HepG2 (cell line): ENCODE results near the gene GRM7. TPM values are rescaled to one million over a fixed set of nuclear protein-coding genes. Genes with fewer than 3 reads are reported as not detected.

Experiments
- ATAC-seq: fragments of 200-7000 bp; cut with Tn5 transposase; 3 replicates; pipeline ENCODE4 v1.9.1; 2020; ENCODE audit warnings: mild to moderate bottlenecking, moderate library complexity
- BruUV-seq: library from RNA; stranded (reverse); fragments of 400-500 nt; replicated peaks from 2 replicates; lab custom pipeline; 2021; lab: Mats Ljungman, UMichigan
- CTCF ChIA-PET: fragments of 300-600 bp; formaldehyde crosslinking; extraction: SDS; loops from one replicate; lab custom pipeline; 2021; ENCODE audit warnings: low total read pairs, inconsistent platforms, low intra/inter-chr PET ratio; lab: Yijun Ruan, JAX
- POLR2A ChIA-PET: fragments of 350-600 bp; sonication (Branson Sonifier 250); formaldehyde crosslinking; loops from one replicate; lab custom pipeline; 2020; ENCODE audit warnings: antibody characterized with exemption, inconsistent platforms; lab: Yijun Ruan, JAX
- DNase-seq: peaks from one replicate; pipeline ENCODE4 v3.0.0-alpha.2; 2015; ENCODE audit warnings: low spot score
- FAIRE-seq: peaks from 3 replicates; lab custom pipeline; 2011; peaks lifted over from hg19 to GRCh38; lab: Jason Lieb, UNC
- H2AFZ ChIP-seq: one replicate; pipeline ENCODE4 v1.6.1; 2011; ENCODE audit warnings: low read length, inconsistent platforms
- H3K27ac ChIP-seq: fragments of 300-600 bp; 3 replicates; pipeline ENCODE4 v1.8.0; 2011; ENCODE audit warnings: mixed run types, mild to moderate bottlenecking, mixed read lengths, low read length, inconsistent platforms; ENCODE audit not compliant: insufficient read depth; ENCODE audit errors: extremely low read length
- H3K27me3 ChIP-seq, 2 experiments: fragments of 200-600 bp in 1 of 2; 2 replicates in 1 of 2; 3 replicates in 1 of 2; pipeline versions ENCODE4 v1.6.0 to v1.8.0; 2011; ENCODE audit warnings: low read length in 2 of 2, mild to moderate bottlenecking in 2 of 2, moderate library complexity in 2 of 2, inconsistent platforms in 1 of 2; ENCODE audit not compliant: insufficient read depth in 2 of 2, control insufficient read depth in 1 of 2
- H3K36me3 ChIP-seq, 2 experiments: fragments of 200-600 bp in 1 of 2; replicated peaks in 1 of 2; 2 replicates in 1 of 2; 3 replicates in 1 of 2; pipeline versions ENCODE4 v1.5.1 to v1.8.0; 2011; ENCODE audit warnings: low read length in 2 of 2, inconsistent platforms in 1 of 2; ENCODE audit not compliant: insufficient read depth in 2 of 2, control insufficient read depth in 1 of 2
- H3K4me1 ChIP-seq: 2 replicates; pipeline ENCODE4 v1.5.1; 2012; ENCODE audit warnings: low read length, inconsistent platforms; ENCODE audit not compliant: insufficient read depth
- H3K4me2 ChIP-seq: 2 replicates; pipeline ENCODE4 v1.6.0; 2011; ENCODE audit warnings: low read depth, low read length, inconsistent platforms
- H3K4me3 ChIP-seq, 3 experiments: fragments of 200-600 bp in 1 of 3; sonication (generic), shearing (Covaris generic) in 1 of 3; replicated peaks in 1 of 3; 2 replicates each; pipeline ENCODE4 v1.5.1; 2011 to 2016; ENCODE audit warnings: low read length in 3 of 3, inconsistent platforms in 2 of 3, low read depth in 2 of 3, mild to moderate bottlenecking in 2 of 3, control low read depth in 1 of 3, mixed read lengths in 1 of 3; ENCODE audit not compliant: insufficient read depth in 1 of 3
- H3K79me2 ChIP-seq: one replicate; pipeline ENCODE4 v1.6.1; 2011; ENCODE audit warnings: low read length, inconsistent platforms; ENCODE audit not compliant: insufficient read depth
- H3K9ac ChIP-seq: 2 replicates; pipeline ENCODE4 v1.6.0; 2011; ENCODE audit warnings: mild to moderate bottlenecking, low read depth, low read length, inconsistent platforms; ENCODE audit not compliant: insufficient read depth
- H3K9me3 ChIP-seq: 2 replicates; pipeline ENCODE4 v1.5.1; 2012; ENCODE audit warnings: mild to moderate bottlenecking, low read length
- H4K20me1 ChIP-seq: 2 replicates; pipeline ENCODE4 v1.6.0; 2011; ENCODE audit warnings: inconsistent platforms, mild to moderate bottlenecking, low read length, moderate library complexity; ENCODE audit not compliant: insufficient read depth
- BCL6 ChIP-seq: IDR thresholded peaks from 2 replicates; pipeline ENCODE4 v1.6.1; 2016; ENCODE audit warnings: missing genetic modification reagents, missing compliant biosample characterization
- FOXP1 ChIP-seq, 2 experiments: fragments of 450-650 bp in 1 of 2; IDR thresholded peaks; 2 replicates each; pipeline ENCODE4 v1.6.1; 2017 to 2018; ENCODE audit warnings: antibody characterized with exemption in 1 of 2
- LBX2 ChIP-seq: sonication (generic); formaldehyde crosslinking; IDR thresholded peaks from 2 replicates; pipeline ENCODE4 v1.5.0; 2020; ENCODE audit warnings: missing genetic modification reagents, mild to moderate bottlenecking, borderline replicate concordance
- MAZ ChIP-seq, 2 experiments: sonication (generic) in 1 of 2; formaldehyde crosslinking in 1 of 2; IDR thresholded peaks; 2 replicates each; pipeline versions ENCODE4 v1.5.0 to v1.6.1; 2012 to 2020; ENCODE audit warnings: low read depth in 2 of 2, mild to moderate bottlenecking in 2 of 2, borderline replicate concordance in 1 of 2, improper control_type of control experiment in 1 of 2, low read length in 1 of 2, missing genetic modification reagents in 1 of 2, moderate library complexity in 1 of 2
- NFYC ChIP-seq: IDR thresholded peaks from 2 replicates; pipeline ENCODE4 v1.6.1; 2016; ENCODE audit warnings: missing genetic modification reagents, missing compliant biosample characterization
- SALL2 ChIP-seq: sonication (generic); formaldehyde crosslinking; IDR thresholded peaks from 2 replicates; pipeline ENCODE4 v1.8.1; 2023; ENCODE audit warnings: mild to moderate bottlenecking, missing genetic modification reagents, inconsistent platforms
- U2AF1 ChIP-seq: fragments of 200-400 bp; formaldehyde crosslinking; optimal IDR thresholded peaks from 2 replicates; pipeline ENCODE3; 2017; ENCODE audit warnings: mild to moderate bottlenecking, low read depth, low read length
- ZNF10 ChIP-seq: sonication (generic); formaldehyde crosslinking; IDR thresholded peaks from 2 replicates; pipeline ENCODE4 v1.4.0; 2020; ENCODE audit warnings: mild to moderate bottlenecking, low read depth, missing genetic modification reagents, borderline replicate concordance
- ZNF207 ChIP-seq: fragments of 450-650 bp; IDR thresholded peaks from 2 replicates; pipeline ENCODE4 v1.6.1; 2016; ENCODE audit warnings: antibody characterized with exemption, borderline replicate concordance
- ZNF468 ChIP-seq: sonication (generic); formaldehyde crosslinking; IDR thresholded peaks from 2 replicates; pipeline ENCODE4 v1.8.0; 2022; ENCODE audit warnings: mild to moderate bottlenecking, moderate library complexity, missing genetic modification reagents
- ZNF562 ChIP-seq: sonication (generic); formaldehyde crosslinking; IDR thresholded peaks from 2 replicates; pipeline ENCODE4 v1.8.0; 2022; ENCODE audit warnings: missing genetic modification reagents, borderline replicate concordance
- ZNF614 ChIP-seq: IDR thresholded peaks from 2 replicates; pipeline ENCODE4 v1.6.1; 2018; ENCODE audit warnings: missing biosample characterization, missing genetic modification reagents, inconsistent platforms, borderline replicate concordance
- ZNF776 ChIP-seq: sonication (generic); formaldehyde crosslinking; IDR thresholded peaks from 2 replicates; pipeline ENCODE4 v1.4.0; 2020; ENCODE audit warnings: mild to moderate bottlenecking, missing genetic modification reagents
- ZSCAN20 ChIP-seq: sonication (generic); formaldehyde crosslinking; IDR thresholded peaks from 2 replicates; pipeline ENCODE4 v1.4.0; 2020; ENCODE audit warnings: missing genetic modification reagents, mild to moderate bottlenecking, borderline replicate concordance
- WGBS: methylation state at CpG from one replicate; pipeline ENCODE4 v1.1.6; 2017; ENCODE audit warnings: low lambda C conversion rate; 5-methylcytosine and 5-hydroxymethylcytosine counted together
- in situ Hi-C: cut with HindIII; loops from 2 replicates; pipeline ENCODE4 v1.10.0; 2017; ENCODE audit warnings: low pct_unique_long_range_greater_than_20kb; ENCODE audit not compliant: extremely low pct_ligation_motif_present
- intact Hi-C: fragments of 100-400 bp; cut with micrococcal nuclease; formaldehyde crosslinking; loops from one replicate; pipeline ENCODE4 v1.10.0; 2022; ENCODE audit not compliant: unreplicated experiment
- polyA plus RNA-seq, 8 experiments: library from polyadenylated mRNA; depleted of rRNA in 3 of 8; stranded (reverse) in 7 of 8; unstranded in 1 of 8; fragments of >200 nt; fragmentation: Illumina TruSeq in 4 of 8; extraction: Trizol in 4 of 8; gene quantifications; 2 replicates each; pipeline versions ENCODE4 v1.2.1 to v1.2.3, GENCODE V29; 2011 to 2016; ENCODE audit warnings: low read depth in 4 of 8, missing spikeins in 1 of 8, mixed read lengths in 1 of 8; ENCODE audit not compliant: insufficient read depth in 1 of 8
- total RNA-seq, 5 experiments: library from RNA; depleted of rRNA; stranded (reverse); fragments of >200 nt; fragmentation: Illumina TruSeq; extraction: Trizol; gene quantifications; 2 replicates each; pipeline ENCODE4 v1.2.3, GENCODE V29; 2016; ENCODE audit warnings: low read depth in 1 of 5
- TF ChIP-seq, protein P1 (sequence below): sonication (generic); formaldehyde crosslinking; IDR thresholded peaks from 2 replicates; pipeline ENCODE4 v1.4.0; 2020; ENCODE audit warnings: mild to moderate bottlenecking, missing genetic modification reagents, borderline replicate concordance
- TF ChIP-seq, protein P2 (sequence below): sonication (generic); formaldehyde crosslinking; IDR thresholded peaks from 2 replicates; pipeline ENCODE4 v1.4.0; 2020; ENCODE audit warnings: missing genetic modification reagents
- TF ChIP-seq, protein P3 (sequence below): sonication (generic); formaldehyde crosslinking; IDR thresholded peaks from 2 replicates; pipeline ENCODE4 v1.5.0; 2020; ENCODE audit warnings: mild to moderate bottlenecking, missing genetic modification reagents, borderline replicate concordance

Gene GRM7
- total and polyA plus RNA-seq, 2 of the 13 experiments (the other 11 are each of a cell fraction or from before 2014, with no cell fraction given), result not detected

DNA sequence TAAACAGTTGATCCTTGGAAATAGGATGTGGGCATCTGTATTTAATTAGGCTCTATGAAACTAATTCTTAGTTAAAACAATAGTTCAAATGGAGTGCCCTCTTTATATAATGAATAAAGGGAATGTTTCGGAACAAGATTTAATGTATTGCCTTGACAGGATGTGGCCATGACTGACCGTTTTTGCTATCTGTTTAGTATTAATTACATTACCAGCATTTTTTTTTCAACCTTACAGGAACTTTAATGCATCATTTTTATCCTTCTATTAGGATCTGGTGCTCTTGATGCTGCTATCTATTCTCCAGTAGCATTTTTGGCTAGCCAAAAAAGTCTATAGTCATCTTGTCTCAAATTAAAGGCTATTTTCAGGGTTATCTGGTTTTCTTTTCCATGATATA lies 340.9 kb downstream of the GRM7 start:
- no peak overlapping the region for H2AFZ ChIP-seq
- no peak overlapping the region for H3K9ac ChIP-seq
- peaks cover 86% of the 10 kb centered on the region for H3K9me3 ChIP-seq
- no TSS peak for BruUV-seq
- H3K36me3 ChIP-seq, result no peaks in the 10 kb centered on the region
- H3K27me3 ChIP-seq, result no peaks in the 10 kb centered on the region
- POLR2A ChIA-PET, result no interaction called here
- no peak overlapping the region for H3K4me3 ChIP-seq
- no peak overlapping the region for H3K27ac ChIP-seq
- DNase-seq (no peak), ATAC-seq (no peak), FAIRE-seq (no peak)
- H3K4me2 ChIP-seq, result no peak overlapping the region
- H4K20me1 ChIP-seq, result no peaks in the 10 kb centered on the region
- CTCF ChIA-PET, result no interaction called here
- no peaks in the 10 kb centered on the region for H3K4me1 ChIP-seq
- H3K79me2 ChIP-seq, result no peaks in the 10 kb centered on the region
- in situ Hi-C loops (no loop called here), intact Hi-C loops (no loop called here)
- 49% methylated on average over 2 of the region's 2 CpGs for WGBS
- TF ChIP-seq BCL6 (CRISPR knock-in tag) (no peak), ZNF207 (no peak), SALL2 (CRISPR knock-in tag) (no peak), U2AF1 (no peak), ZNF562 (CRISPR knock-in tag) (no peak), ZNF776 (CRISPR knock-in tag) (no peak), ZNF468 (no peak), MAZ (IDR thresholded peaks at IDR 0.05; ENCODE audit: borderline replicate concordance, low read depth, low read length) (no peak), MAZ (CRISPR knock-in tag; IDR thresholded peaks at IDR 0.05; ENCODE audit: low read depth) (no peak), ZNF614 (CRISPR knock-in tag) (no peak), FOXP1 (IDR thresholded peaks at IDR 0.05) (no peak), FOXP1 (CRISPR knock-in tag; IDR thresholded peaks at IDR 0.05) (no peak), LBX2 (CRISPR knock-in tag) (no peak), ZSCAN20 (CRISPR knock-in tag) (no peak), ZNF10 (CRISPR knock-in tag) (no peak), NFYC (CRISPR knock-in tag) (no peak)
- TF ChIP-seq, protein P1, sequence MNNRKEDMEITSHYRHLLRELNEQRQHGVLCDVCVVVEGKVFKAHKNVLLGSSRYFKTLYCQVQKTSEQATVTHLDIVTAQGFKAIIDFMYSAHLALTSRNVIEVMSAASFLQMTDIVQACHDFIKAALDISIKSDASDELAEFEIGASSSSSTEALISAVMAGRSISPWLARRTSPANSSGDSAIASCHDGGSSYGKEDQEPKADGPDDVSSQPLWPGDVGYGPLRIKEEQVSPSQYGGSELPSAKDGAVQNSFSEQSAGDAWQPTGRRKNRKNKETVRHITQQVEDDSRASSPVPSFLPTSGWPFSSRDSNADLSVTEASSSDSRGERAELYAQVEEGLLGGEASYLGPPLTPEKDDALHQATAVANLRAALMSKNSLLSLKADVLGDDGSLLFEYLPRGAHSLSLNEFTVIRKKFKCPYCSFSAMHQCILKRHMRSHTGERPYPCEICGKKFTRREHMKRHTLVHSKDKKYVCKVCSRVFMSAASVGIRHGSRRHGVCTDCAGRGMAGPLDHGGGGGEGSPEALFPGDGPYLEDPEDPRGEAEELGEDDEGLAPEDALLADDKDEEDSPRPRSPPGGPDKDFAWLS (CRISPR knock-in tag), result no peak
- TF ChIP-seq, protein P2, sequence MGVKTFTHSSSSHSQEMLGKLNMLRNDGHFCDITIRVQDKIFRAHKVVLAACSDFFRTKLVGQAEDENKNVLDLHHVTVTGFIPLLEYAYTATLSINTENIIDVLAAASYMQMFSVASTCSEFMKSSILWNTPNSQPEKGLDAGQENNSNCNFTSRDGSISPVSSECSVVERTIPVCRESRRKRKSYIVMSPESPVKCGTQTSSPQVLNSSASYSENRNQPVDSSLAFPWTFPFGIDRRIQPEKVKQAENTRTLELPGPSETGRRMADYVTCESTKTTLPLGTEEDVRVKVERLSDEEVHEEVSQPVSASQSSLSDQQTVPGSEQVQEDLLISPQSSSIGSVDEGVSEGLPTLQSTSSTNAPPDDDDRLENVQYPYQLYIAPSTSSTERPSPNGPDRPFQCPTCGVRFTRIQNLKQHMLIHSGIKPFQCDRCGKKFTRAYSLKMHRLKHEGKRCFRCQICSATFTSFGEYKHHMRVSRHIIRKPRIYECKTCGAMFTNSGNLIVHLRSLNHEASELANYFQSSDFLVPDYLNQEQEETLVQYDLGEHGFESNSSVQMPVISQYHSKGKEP, result no peak
- TF ChIP-seq, protein P3, sequence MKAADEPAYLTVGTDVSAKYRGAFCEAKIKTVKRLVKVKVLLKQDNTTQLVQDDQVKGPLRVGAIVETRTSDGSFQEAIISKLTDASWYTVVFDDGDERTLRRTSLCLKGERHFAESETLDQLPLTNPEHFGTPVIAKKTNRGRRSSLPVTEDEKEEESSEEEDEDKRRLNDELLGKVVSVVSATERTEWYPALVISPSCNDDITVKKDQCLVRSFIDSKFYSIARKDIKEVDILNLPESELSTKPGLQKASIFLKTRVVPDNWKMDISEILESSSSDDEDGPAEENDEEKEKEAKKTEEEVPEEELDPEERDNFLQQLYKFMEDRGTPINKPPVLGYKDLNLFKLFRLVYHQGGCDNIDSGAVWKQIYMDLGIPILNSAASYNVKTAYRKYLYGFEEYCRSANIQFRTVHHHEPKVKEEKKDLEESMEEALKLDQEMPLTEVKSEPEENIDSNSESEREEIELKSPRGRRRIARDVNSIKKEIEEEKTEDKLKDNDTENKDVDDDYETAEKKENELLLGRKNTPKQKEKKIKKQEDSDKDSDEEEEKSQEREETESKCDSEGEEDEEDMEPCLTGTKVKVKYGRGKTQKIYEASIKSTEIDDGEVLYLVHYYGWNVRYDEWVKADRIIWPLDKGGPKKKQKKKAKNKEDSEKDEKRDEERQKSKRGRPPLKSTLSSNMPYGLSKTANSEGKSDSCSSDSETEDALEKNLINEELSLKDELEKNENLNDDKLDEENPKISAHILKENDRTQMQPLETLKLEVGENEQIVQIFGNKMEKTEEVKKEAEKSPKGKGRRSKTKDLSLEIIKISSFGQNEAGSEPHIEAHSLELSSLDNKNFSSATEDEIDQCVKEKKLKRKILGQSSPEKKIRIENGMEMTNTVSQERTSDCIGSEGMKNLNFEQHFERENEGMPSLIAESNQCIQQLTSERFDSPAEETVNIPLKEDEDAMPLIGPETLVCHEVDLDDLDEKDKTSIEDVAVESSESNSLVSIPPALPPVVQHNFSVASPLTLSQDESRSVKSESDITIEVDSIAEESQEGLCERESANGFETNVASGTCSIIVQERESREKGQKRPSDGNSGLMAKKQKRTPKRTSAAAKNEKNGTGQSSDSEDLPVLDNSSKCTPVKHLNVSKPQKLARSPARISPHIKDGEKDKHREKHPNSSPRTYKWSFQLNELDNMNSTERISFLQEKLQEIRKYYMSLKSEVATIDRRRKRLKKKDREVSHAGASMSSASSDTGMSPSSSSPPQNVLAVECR (CRISPR knock-in tag), result no peak
